Measurements from ENCODE around the gene EBF3.

DNA sequence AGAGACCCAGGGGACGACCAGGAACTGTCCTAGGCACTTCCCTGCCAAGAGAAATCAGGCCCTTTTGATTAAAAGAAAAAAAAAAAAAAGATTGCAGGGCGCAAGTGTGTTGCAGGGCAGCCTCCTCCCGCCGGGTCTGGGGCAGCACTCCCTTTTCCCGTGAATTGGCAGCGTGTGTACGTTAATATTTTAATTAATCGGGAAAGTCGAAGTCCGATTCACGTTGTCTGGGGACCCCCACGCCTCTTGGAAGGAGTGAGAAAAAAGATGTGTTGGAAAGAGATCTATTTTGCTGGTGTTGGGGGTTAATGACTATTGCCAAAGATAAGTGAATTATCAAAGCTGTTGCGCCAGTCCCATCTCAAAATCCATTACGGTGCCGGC, 1.3 kb upstream of the EBF3 start:
- TF ChIP-seq, protein P1, sequence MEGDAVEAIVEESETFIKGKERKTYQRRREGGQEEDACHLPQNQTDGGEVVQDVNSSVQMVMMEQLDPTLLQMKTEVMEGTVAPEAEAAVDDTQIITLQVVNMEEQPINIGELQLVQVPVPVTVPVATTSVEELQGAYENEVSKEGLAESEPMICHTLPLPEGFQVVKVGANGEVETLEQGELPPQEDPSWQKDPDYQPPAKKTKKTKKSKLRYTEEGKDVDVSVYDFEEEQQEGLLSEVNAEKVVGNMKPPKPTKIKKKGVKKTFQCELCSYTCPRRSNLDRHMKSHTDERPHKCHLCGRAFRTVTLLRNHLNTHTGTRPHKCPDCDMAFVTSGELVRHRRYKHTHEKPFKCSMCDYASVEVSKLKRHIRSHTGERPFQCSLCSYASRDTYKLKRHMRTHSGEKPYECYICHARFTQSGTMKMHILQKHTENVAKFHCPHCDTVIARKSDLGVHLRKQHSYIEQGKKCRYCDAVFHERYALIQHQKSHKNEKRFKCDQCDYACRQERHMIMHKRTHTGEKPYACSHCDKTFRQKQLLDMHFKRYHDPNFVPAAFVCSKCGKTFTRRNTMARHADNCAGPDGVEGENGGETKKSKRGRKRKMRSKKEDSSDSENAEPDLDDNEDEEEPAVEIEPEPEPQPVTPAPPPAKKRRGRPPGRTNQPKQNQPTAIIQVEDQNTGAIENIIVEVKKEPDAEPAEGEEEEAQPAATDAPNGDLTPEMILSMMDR (IDR thresholded peaks at IDR 0.05), result no peak
- no peak for TF ChIP-seq POLR2A (IDR thresholded peaks at IDR 0.05)
